ENCODE data around the gene NADK2. TPM values are rescaled to one million over a fixed set of nuclear protein-coding genes. Genes with fewer than 3 reads are reported as not detected.

NADK2 gene
- total and polyA plus RNA-seq, 12 donors, result 13.5 to 68.3 (median 46.6) TPM

GRCh38 chr5:36269478-36269877 lies 27.8 kb upstream of the NADK2 start:
- H3K27ac ChIP-seq, result no peak overlapping the region
- no peaks in the 10 kb centered on the region for H3K27me3 ChIP-seq
- H3K4me1 ChIP-seq (replicated peaks in 1 of 2), result no peaks in the 10 kb centered on the region
- no peak for DNase-seq
- H3K4me3 ChIP-seq, result no peak overlapping the region
- TF ChIP-seq POLR2A (IDR thresholded peaks at IDR 0.05) (no peak), CTCF (IDR thresholded peaks at IDR 0.05) (no peak)
- intact Hi-C loops (cut with DNase I), result loop anchor here in 1 of 2 donors (10.0 kb wide), 1 partner anchor 135 kb away; no protein-coding TSS in a partner anchor
- no peaks in the 10 kb centered on the region for H3K36me3 ChIP-seq (replicated peaks in 1 of 2)
- H3K9me3 ChIP-seq (replicated peaks in 1 of 3), result no peaks in the 10 kb centered on the region

- DNase-seq, result no peak
- H3K27me3 ChIP-seq, result no peaks in the 10 kb centered on the region
- H3K4me1 ChIP-seq (replicated peaks in 1 of 2), result no peaks in the 10 kb centered on the region
- intact Hi-C loops (cut with DNase I), result loop anchor here in 1 of 2 donors (10.0 kb wide), 1 partner anchor 137 kb away; no protein-coding TSS in a partner anchor
- 90 to 95% (median 94%) methylated on average over 3 of the region's 3 CpGs for WGBS, 4 donors
- H3K9me3 ChIP-seq (replicated peaks in 1 of 3), result no peaks in the 10 kb centered on the region
- no peak for TF ChIP-seq POLR2A (IDR thresholded peaks at IDR 0.05)
- TF ChIP-seq CTCF (IDR thresholded peaks at IDR 0.05), result no peak
- no peak overlapping the region for H3K27ac ChIP-seq
- no peak overlapping the region for H3K4me3 ChIP-seq
- no peaks in the 10 kb centered on the region for H3K36me3 ChIP-seq (replicated peaks in 1 of 2)
These were observed 26.2 kb upstream of the NADK2 start for GRCh38 chr5:36267905-36268304.

- H3K4me1 ChIP-seq (replicated peaks in 1 of 2), result no peaks in the 10 kb centered on the region
- no peaks in the 10 kb centered on the region for H3K9me3 ChIP-seq (replicated peaks in 1 of 3)
- H3K36me3 ChIP-seq (replicated peaks in 1 of 2), result no peaks in the 10 kb centered on the region
- no peak for TF ChIP-seq CTCF (IDR thresholded peaks at IDR 0.05)
- no peak for TF ChIP-seq POLR2A (IDR thresholded peaks at IDR 0.05)
- no peaks in the 10 kb centered on the region for H3K27me3 ChIP-seq
- no peak for DNase-seq
- intact Hi-C loops (cut with DNase I), result loop anchor here (5.0 to 10.0 kb wide), 3 partner anchors 43 to 141 kb away; no protein-coding TSS in a partner anchor
- 86 to 95% (median 91%) methylated on average over 4 of the region's 4 CpGs for WGBS, 4 donors
- no peak overlapping the region for H3K27ac ChIP-seq
- H3K4me3 ChIP-seq, result no peak overlapping the region
These were observed 22.6 kb upstream of the NADK2 start for GRCh38 chr5:36264202-36264760.

- intact Hi-C loops (cut with DNase I), result loop anchor here (5.0 to 10.0 kb wide), 3 partner anchors 46 to 144 kb away; no protein-coding TSS in a partner anchor
- 91 to 92% (median 91%) methylated on average over 6 of the region's 6 CpGs for WGBS, 4 donors
- DNase-seq, result no peak
- no peaks in the 10 kb centered on the region for H3K4me1 ChIP-seq (replicated peaks in 1 of 2)
- no peaks in the 10 kb centered on the region for H3K27me3 ChIP-seq
- H3K9me3 ChIP-seq (replicated peaks in 1 of 3), result no peaks in the 10 kb centered on the region
- H3K36me3 ChIP-seq (replicated peaks in 1 of 2), result no peaks in the 10 kb centered on the region
- no peak overlapping the region for H3K27ac ChIP-seq
- TF ChIP-seq CTCF (IDR thresholded peaks at IDR 0.05), result no peak
- no peak for TF ChIP-seq POLR2A (IDR thresholded peaks at IDR 0.05)
- H3K4me3 ChIP-seq, result no peak overlapping the region
These were observed 19.5 kb upstream of the NADK2 start for GRCh38 chr5:36261186-36261585.
